Measurements from ENCODE around the gene NIM1K.
A peak's percentile ranks its signal among the peaks of the same experiment; 100 is the strongest.

- TF ChIP-seq CTCF (IDR thresholded peaks at IDR 0.05) (no peak), POLR2AphosphoS5 (IDR thresholded peaks at IDR 0.05; ENCODE audit: low read depth, low read length) (no peak), SIN3A (IDR thresholded peaks at IDR 0.05; ENCODE audit: borderline replicate concordance, insufficient read depth, low read depth, low read length) (no peak), REST (IDR thresholded peaks at IDR 0.05; ENCODE audit: insufficient read depth in 1 of 2, low read depth in 2 of 2, low read length in 1 of 2) (no peak), TCF7L2 (IDR thresholded peaks at IDR 0.05; ENCODE audit: low read depth, low read length) (peak; percentile 89)
These were observed 16.6 kb downstream of the NIM1K start for GRCh38 chr5:43208658-43209057.

Data from Panc1 (cell line).